ENCODE measurements around the gene TLL1. TPM values are rescaled to one million over a fixed set of nuclear protein-coding genes. Genes with fewer than 3 reads are reported as not detected.

The TLL1 gene
- total RNA-seq: 1 to 10 TPM; 4.7 to 6.9 TPM
- 1 to 10 TPM; 1.2 to 1.8 TPM for polyA plus RNA-seq (ENCODE audit: insufficient read length in 2 of 2)
- long read RNA-seq, donor 1: 0 reads
- long read RNA-seq, donor 2: 0 reads
- long read RNA-seq, donor 3: 0 reads
- long read RNA-seq, donor 4: 0 reads

DNA sequence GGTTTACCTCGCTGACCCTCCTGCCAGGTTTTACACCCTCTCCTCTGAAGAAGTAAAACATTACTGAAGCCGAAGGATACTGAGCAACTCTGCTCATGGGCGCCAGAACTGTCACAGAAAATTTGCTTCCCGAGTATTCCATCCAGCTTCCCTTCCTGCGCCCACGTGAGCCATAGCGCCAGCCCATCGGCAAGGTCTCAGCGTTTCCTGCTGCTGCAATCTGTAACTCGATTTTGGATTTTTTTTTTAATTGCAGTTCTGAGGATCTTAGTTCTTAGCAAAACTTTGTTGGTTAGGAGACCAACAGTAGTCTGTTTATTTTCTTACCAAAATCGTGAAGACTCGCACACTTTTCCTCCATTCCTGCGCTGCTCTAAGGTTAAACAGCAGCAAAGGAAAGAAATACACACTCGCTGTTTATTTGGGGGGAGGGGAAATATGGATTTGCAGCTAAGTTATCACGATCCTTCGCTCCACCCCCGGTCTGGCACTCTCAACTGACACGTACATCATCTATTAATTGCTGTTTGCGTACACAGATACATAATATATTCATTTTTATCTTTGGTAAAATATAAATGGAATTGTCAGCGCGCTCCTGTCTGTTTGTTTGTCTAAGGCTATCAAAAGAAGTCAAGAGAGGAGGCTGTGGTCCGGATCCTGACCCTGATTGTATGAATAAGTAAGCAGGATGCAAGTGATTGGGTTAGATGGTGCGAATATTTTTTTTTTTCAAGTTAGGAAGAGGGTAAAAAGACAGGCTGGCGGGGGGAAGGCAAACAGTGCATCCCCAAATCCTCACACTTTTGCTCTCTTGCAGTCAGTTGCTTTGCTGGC, at the start of gene TLL1:
Gene TLL1, plus strand, starts transcription at position 777 of the 837 bp plus-strand sequence. CDS start 668 bp downstream, outside the sequence.
- peak in 4 of 6 donors; percentile 28 to 85 (median 62) for DNase-seq (ENCODE audit: low read depth in 4 of 6, low spot score in 6 of 6)
- no peaks in the 10 kb centered on the region for H3K36me3 ChIP-seq (ENCODE audit: control insufficient read depth, insufficient read depth, low read length)
- under 1% methylated on average over 12 of the region's 24 CpGs for WGBS (ENCODE audit: insufficient coverage)
- peaks cover 32% of the 10 kb centered on the region for H3K27me3 ChIP-seq (ENCODE audit: control insufficient read depth, insufficient read depth, low read length)
- H3K9me3 ChIP-seq (ENCODE audit: control insufficient read depth, insufficient read depth, low read length): no peaks in the 10 kb centered on the region
- H3K4me1 ChIP-seq (ENCODE audit: control insufficient read depth, insufficient read depth, low read length): peaks cover 21% of the 10 kb centered on the region
- H3K4me3 ChIP-seq (ENCODE audit: low read depth, low read length): peak within 1 kb of the TSS; percentile 64
- no peak within 1 kb of the TSS for H3K27ac ChIP-seq (ENCODE audit: low read depth, low read length)

DNA sequence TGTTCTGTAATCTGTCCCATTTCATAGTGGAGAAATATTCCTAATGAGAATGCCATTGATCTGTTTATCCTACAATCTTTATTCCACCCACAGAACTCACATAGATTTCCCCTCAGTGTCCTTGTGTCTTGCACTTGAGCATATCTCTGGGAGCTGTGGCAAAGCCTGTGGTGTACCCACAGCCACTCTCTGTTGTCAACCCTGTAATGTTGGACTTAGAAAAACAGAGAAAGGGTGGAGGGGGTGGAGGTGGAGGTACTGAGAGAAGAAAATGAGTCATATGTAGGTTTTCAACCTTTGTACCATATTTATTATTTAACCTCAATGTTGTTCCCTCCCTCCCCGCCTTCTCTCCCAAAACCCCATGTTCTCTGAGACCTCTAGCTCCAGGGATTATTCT, 46.9 kb upstream of the TLL1 start:
- Histone ChIP-seq H3K4me1 (ENCODE audit: control insufficient read depth, insufficient read depth, low read length) (no peaks in the 10 kb centered on the region), H3K9me3 (ENCODE audit: control insufficient read depth, insufficient read depth, low read length) (no peaks in the 10 kb centered on the region), H3K4me3 (ENCODE audit: low read depth, low read length) (no peak overlapping the region), H3K27ac (ENCODE audit: low read depth, low read length) (no peak overlapping the region), H3K36me3 (ENCODE audit: control insufficient read depth, insufficient read depth, low read length) (no peaks in the 10 kb centered on the region), H3K27me3 (ENCODE audit: control insufficient read depth, insufficient read depth, low read length) (no peaks in the 10 kb centered on the region)
- no peak for DNase-seq (ENCODE audit: low read depth in 4 of 6, low spot score in 6 of 6)
- 100% methylated on average over 1 of the region's 1 CpG for WGBS (ENCODE audit: insufficient coverage)

DNA sequence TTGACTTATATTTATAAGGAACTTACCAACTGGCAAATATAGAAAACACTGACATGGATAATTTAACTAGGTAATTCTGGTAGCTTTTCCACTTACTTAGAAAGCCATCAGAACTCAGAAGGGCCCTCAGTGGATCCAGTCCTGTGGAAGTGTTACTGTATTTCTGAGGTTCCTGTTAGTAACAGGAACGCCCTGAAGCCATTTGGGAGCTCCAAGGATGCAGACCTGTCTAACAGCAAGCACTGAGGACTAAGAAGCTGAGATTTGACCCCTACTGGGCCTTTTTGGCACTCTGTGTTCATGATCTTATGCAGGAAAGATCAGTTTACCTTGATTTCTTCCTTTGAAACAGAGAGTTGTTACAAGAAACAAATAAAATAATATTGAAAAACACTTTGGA, 46.0 kb upstream of the TLL1 start:
- WGBS (ENCODE audit: insufficient coverage): 58% methylated on average over 1 of the region's 1 CpG
- H3K4me3 ChIP-seq (ENCODE audit: low read depth, low read length): no peak overlapping the region

DNA sequence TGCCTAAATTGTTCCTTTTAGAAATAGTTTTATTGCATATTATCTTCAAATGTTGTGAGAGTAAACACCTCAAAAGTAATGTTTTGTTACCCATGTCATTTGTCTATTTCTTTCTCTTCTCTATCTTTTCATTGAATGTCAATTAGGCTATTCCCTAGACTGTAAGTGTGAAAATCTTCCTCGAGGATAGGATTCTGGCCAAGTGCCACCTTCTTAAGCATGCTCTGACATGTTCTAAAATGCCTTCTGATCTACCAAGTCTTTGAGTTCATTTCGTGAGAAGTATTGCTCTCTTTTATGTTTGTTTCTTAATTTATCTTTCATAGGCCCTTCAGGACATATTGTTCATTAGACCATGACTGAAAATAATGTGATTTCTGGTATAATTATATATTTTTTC, 44.1 kb upstream of the TLL1 start:
- no peak overlapping the region for H3K4me3 ChIP-seq (ENCODE audit: low read depth, low read length)
- H3K27me3 ChIP-seq (ENCODE audit: control insufficient read depth, insufficient read depth, low read length): no peaks in the 10 kb centered on the region
- H3K9me3 ChIP-seq (ENCODE audit: control insufficient read depth, insufficient read depth, low read length): no peaks in the 10 kb centered on the region
- no peaks in the 10 kb centered on the region for H3K4me1 ChIP-seq (ENCODE audit: control insufficient read depth, insufficient read depth, low read length)
- WGBS (ENCODE audit: insufficient coverage): no CpG with 5 or more reads among the region's 2 CpGs
- no peaks in the 10 kb centered on the region for H3K36me3 ChIP-seq (ENCODE audit: control insufficient read depth, insufficient read depth, low read length)
- peak in 1 of 6 donors; percentile 26 for DNase-seq (ENCODE audit: low read depth in 4 of 6, low spot score in 6 of 6)
- no peak overlapping the region for H3K27ac ChIP-seq (ENCODE audit: low read depth, low read length)

More for the DNA sequence above, 46.0 kb upstream of the TLL1 start:
- H3K27me3 ChIP-seq (ENCODE audit: control insufficient read depth, insufficient read depth, low read length): no peaks in the 10 kb centered on the region
- no peaks in the 10 kb centered on the region for H3K36me3 ChIP-seq (ENCODE audit: control insufficient read depth, insufficient read depth, low read length)
- H3K9me3 ChIP-seq (ENCODE audit: control insufficient read depth, insufficient read depth, low read length): no peaks in the 10 kb centered on the region
- no peaks in the 10 kb centered on the region for H3K4me1 ChIP-seq (ENCODE audit: control insufficient read depth, insufficient read depth, low read length)
- no peak for DNase-seq (ENCODE audit: low read depth in 4 of 6, low spot score in 6 of 6)
- no peak overlapping the region for H3K27ac ChIP-seq (ENCODE audit: low read depth, low read length)

DNA sequence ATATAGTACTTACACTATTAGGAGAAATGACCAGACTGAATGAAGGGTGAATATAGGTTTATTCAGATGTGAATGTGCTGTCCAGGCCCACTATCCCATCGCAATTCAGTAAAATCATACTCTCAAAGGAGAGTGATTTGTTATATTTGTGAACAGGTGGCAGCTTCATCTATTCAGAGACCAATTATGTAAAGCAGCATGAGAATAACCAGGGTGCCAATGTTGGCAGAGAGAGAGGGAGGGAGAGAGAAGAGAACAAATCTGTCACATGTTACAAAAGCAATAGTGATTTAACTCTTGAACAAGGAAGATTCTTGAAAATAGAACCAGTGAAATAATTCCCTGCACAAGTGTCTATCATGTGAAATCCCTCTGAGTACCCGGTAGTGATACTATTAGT, 38.9 kb upstream of the TLL1 start:
- peak in 1 of 6 donors; percentile 54 for DNase-seq (ENCODE audit: low read depth in 4 of 6, low spot score in 6 of 6)
- no CpG with 5 or more reads among the region's 2 CpGs for WGBS (ENCODE audit: insufficient coverage)
- H3K27me3 ChIP-seq (ENCODE audit: control insufficient read depth, insufficient read depth, low read length): no peaks in the 10 kb centered on the region

DNA sequence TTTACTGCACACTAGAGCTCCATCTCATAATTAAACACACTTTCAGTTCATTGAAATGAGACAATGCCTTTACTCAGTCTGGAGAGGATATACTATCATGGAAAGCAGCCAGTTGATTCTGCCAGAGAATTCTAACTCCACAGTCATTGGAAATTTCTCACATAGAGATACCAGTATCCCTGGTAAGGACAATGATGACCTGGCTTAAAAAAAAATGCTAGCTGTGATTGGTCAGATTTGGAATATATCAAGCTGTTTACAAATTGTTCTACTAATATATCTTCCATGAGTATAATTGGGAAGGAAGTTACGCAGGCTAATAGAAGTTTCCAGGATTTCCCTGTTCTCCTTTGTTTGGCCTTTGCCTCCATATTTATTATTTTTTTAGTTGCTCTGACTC, 34.5 kb upstream of the TLL1 start:
- H3K27ac ChIP-seq (ENCODE audit: low read depth, low read length): no peak overlapping the region
- DNase-seq (ENCODE audit: low read depth in 4 of 6, low spot score in 6 of 6): peak in 3 of 6 donors; percentile 6 to 54 (median 47)
- no CpG with 5 or more reads among the region's 1 CpG for WGBS (ENCODE audit: insufficient coverage)

More for the DNA sequence above, 38.9 kb upstream of the TLL1 start:
- H3K36me3 ChIP-seq (ENCODE audit: control insufficient read depth, insufficient read depth, low read length): no peaks in the 10 kb centered on the region
- H3K4me3 ChIP-seq (ENCODE audit: low read depth, low read length): no peak overlapping the region
- H3K9me3 ChIP-seq (ENCODE audit: control insufficient read depth, insufficient read depth, low read length): no peaks in the 10 kb centered on the region
- no peak overlapping the region for H3K27ac ChIP-seq (ENCODE audit: low read depth, low read length)
- no peaks in the 10 kb centered on the region for H3K4me1 ChIP-seq (ENCODE audit: control insufficient read depth, insufficient read depth, low read length)

DNA sequence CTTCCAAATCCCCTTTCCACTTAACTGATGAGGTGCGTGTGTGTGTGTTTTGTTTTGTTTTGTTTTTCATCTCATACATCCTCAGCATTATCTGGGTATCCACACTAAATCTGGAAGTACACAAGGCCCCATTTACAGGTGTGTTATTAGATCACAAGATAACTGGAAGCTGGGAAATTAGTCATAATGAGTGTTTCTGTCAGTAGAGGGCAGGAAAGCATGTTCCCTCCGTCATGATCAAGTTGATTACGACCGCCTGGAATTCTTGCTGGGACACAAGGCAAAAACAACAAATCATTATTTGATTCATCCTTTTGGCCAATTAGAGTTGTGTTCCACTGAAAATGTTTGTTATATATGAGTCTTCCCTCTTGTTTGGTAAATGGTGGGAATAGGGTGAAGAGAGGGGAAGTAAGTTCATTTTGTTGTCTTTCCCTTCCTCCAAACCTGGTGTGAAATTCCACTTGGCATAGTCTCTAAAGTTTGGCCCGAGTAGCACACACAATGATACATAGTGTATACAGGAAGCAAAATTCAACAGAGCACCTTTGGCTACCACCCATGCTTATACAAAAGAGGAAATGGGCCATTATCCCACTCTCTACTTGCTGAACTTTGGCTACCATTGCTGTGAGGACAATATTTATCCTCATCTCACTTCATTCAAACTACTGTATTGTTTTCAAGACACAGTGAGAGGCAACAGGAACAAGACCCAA, 33.3 kb upstream of the TLL1 start:
- no peaks in the 10 kb centered on the region for H3K4me1 ChIP-seq (ENCODE audit: control insufficient read depth, insufficient read depth, low read length)
- no CpG with 5 or more reads among the region's 5 CpGs for WGBS (ENCODE audit: insufficient coverage)
- DNase-seq (ENCODE audit: low read depth in 4 of 6, low spot score in 6 of 6): peak in 1 of 6 donors; percentile 33
- no peak overlapping the region for H3K27ac ChIP-seq (ENCODE audit: low read depth, low read length)
- no peaks in the 10 kb centered on the region for H3K36me3 ChIP-seq (ENCODE audit: control insufficient read depth, insufficient read depth, low read length)
- H3K9me3 ChIP-seq (ENCODE audit: control insufficient read depth, insufficient read depth, low read length): no peaks in the 10 kb centered on the region
- no peak overlapping the region for H3K4me3 ChIP-seq (ENCODE audit: low read depth, low read length)
- no peaks in the 10 kb centered on the region for H3K27me3 ChIP-seq (ENCODE audit: control insufficient read depth, insufficient read depth, low read length)

More for the DNA sequence above, 34.5 kb upstream of the TLL1 start:
- no peaks in the 10 kb centered on the region for H3K9me3 ChIP-seq (ENCODE audit: control insufficient read depth, insufficient read depth, low read length)
- no peaks in the 10 kb centered on the region for H3K27me3 ChIP-seq (ENCODE audit: control insufficient read depth, insufficient read depth, low read length)
- no peaks in the 10 kb centered on the region for H3K4me1 ChIP-seq (ENCODE audit: control insufficient read depth, insufficient read depth, low read length)
- no peaks in the 10 kb centered on the region for H3K36me3 ChIP-seq (ENCODE audit: control insufficient read depth, insufficient read depth, low read length)
- H3K4me3 ChIP-seq (ENCODE audit: low read depth, low read length): no peak overlapping the region

DNA sequence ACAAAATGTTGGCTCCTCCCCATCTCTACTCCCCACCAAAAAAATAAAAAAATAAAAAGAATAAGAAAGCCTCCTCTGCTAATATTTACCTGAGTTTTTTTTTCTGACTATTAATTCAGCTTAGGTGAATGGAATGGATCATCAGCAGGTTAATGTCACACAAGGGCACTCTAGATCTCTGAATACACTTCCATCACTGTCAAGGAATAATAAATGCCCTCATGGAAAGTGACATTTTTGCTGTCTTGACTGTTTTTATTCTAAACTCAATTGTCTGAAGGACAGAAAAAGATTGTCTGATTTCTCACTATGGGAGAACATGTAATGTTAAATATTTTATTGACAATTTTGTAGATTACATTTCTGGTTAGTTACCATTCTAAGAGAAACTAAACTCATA, 30.4 kb upstream of the TLL1 start:
- H3K27ac ChIP-seq (ENCODE audit: low read depth, low read length): no peak overlapping the region
- H3K36me3 ChIP-seq (ENCODE audit: control insufficient read depth, insufficient read depth, low read length): no peaks in the 10 kb centered on the region
- DNase-seq (ENCODE audit: low read depth in 4 of 6, low spot score in 6 of 6): no peak
- H3K4me3 ChIP-seq (ENCODE audit: low read depth, low read length): no peak overlapping the region
- no peaks in the 10 kb centered on the region for H3K4me1 ChIP-seq (ENCODE audit: control insufficient read depth, insufficient read depth, low read length)
- no peaks in the 10 kb centered on the region for H3K27me3 ChIP-seq (ENCODE audit: control insufficient read depth, insufficient read depth, low read length)
- no peaks in the 10 kb centered on the region for H3K9me3 ChIP-seq (ENCODE audit: control insufficient read depth, insufficient read depth, low read length)

DNA sequence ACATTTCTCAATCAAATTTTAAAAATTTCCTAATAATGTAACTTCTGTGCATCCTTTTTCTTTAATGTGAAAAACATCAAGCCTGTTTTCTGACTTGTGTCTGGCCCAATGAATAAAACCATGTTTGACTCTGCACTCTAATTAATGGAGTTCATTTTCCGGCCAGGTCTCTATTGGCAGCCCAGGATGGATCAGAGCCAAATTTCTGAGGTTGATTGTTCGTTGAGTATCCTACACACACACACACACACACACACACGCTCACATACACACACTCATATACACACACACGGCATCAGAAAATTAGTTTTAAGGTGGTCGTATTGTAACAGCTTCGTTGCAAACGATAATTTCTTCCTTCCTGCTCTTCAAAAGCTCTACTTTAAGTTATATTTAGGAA, 28.9 kb upstream of the TLL1 start:
- peak in 3 of 6 donors; percentile 40 to 80 (median 65) for DNase-seq (ENCODE audit: low read depth in 4 of 6, low spot score in 6 of 6)
- no peaks in the 10 kb centered on the region for H3K9me3 ChIP-seq (ENCODE audit: control insufficient read depth, insufficient read depth, low read length)
- no peak overlapping the region for H3K27ac ChIP-seq (ENCODE audit: low read depth, low read length)
- no peaks in the 10 kb centered on the region for H3K4me1 ChIP-seq (ENCODE audit: control insufficient read depth, insufficient read depth, low read length)
- WGBS (ENCODE audit: insufficient coverage): no CpG with 5 or more reads among the region's 7 CpGs
- no peaks in the 10 kb centered on the region for H3K36me3 ChIP-seq (ENCODE audit: control insufficient read depth, insufficient read depth, low read length)
- H3K4me3 ChIP-seq (ENCODE audit: low read depth, low read length): no peak overlapping the region
- no peaks in the 10 kb centered on the region for H3K27me3 ChIP-seq (ENCODE audit: control insufficient read depth, insufficient read depth, low read length)
